Activated T-helper 9 cell treated with anti-CD3 and anti-CD28 coated beads, Interleukin-2, amount 50 U/mL, for 16 hours (primary cell): ENCODE data around the gene JPH2.
"Not testable (repeated sequence)": the region's sequence is repeated elsewhere in the genome, so short reads cannot be mapped to it uniquely, and the experiment has no call there.

Experiments used
- DNase-seq: peaks from one replicate; pipeline ENCODE4 v3.0.0-alpha.2; 2020; ENCODE audit warnings: low read depth

JPH2 gene

GRCh38 chr20:44211177-44212039 is 24.4 kb upstream of the JPH2 start:
- no peak for DNase-seq

GRCh38 chr20:44210406-44211176 is 23.6 kb upstream of the JPH2 start, which contains the start of gene OSER1:
Gene OSER1, minus strand, starts transcription at chr20:44210771. Its CDS starts 3,814 bp downstream, at chr20:44206957.
- DNase-seq: peak; percentile 97

- no peak for DNase-seq
Observed at GRCh38 chr20:44209686-44210405, 22.9 kb upstream of the JPH2 start.

- no peak for DNase-seq
Observed at GRCh38 chr20:44208770-44209169, 21.8 kb upstream of the JPH2 start.

GRCh38 chr20:44208165-44208564 is 21.2 kb upstream of the JPH2 start:
- no peak for DNase-seq

- no peak for DNase-seq
Observed at GRCh38 chr20:44207126-44207723, 20.2 kb upstream of the JPH2 start.

GRCh38 chr20:44206132-44206531 is 19.1 kb upstream of the JPH2 start:
- DNase-seq: no peak

GRCh38 chr20:44204832-44205215 is 17.8 kb upstream of the JPH2 start:
- DNase-seq: no peak

GRCh38 chr20:44204156-44204831 is 17.3 kb upstream of the JPH2 start:
- no peak for DNase-seq

GRCh38 chr20:44203161-44203560 is 16.2 kb upstream of the JPH2 start:
- no peak for DNase-seq

GRCh38 chr20:44200983-44201382 is 14.0 kb upstream of the JPH2 start:
- DNase-seq: no peak

GRCh38 chr20:44200371-44200770 is 13.4 kb upstream of the JPH2 start:
- DNase-seq: no peak

- DNase-seq: no peak
Observed at GRCh38 chr20:44199877-44200276, 12.9 kb upstream of the JPH2 start.

GRCh38 chr20:44198872-44199271 is 11.9 kb upstream of the JPH2 start:
- DNase-seq: no peak

GRCh38 chr20:44196271-44196670 is 9.3 kb upstream of the JPH2 start:
- DNase-seq: no peak

- DNase-seq: no peak
Observed at GRCh38 chr20:44195605-44196004, 8.6 kb upstream of the JPH2 start.

- no peak for DNase-seq
Observed at GRCh38 chr20:44193801-44194200, 6.8 kb upstream of the JPH2 start.

GRCh38 chr20:44191640-44192039 is 4.7 kb upstream of the JPH2 start:
- not testable (repeated sequence) for DNase-seq

- not testable (repeated sequence) for DNase-seq
Observed at GRCh38 chr20:44190197-44190852, 3.3 kb upstream of the JPH2 start.

- DNase-seq: no peak
Observed at GRCh38 chr20:44188752-44189151, 1.8 kb upstream of the JPH2 start.
